UCSD-AML1 (cell line): ENCODE results near the gene TRAIP.
"Not testable (repeated sequence)": the region's sequence is repeated elsewhere in the genome, so short reads cannot be mapped to it uniquely, and the experiment has no call there.

Source experiments
- DNase-seq: peaks from one replicate; lab custom pipeline; 2025; ENCODE audit not compliant: unreplicated experiment; lab: John Stamatoyannopoulos, UW

The TRAIP gene

GRCh38 chr3:49792371-49793150 is 63.8 kb downstream of the TRAIP start:
- no peak for DNase-seq

GRCh38 chr3:49791571-49791970 is 64.8 kb downstream of the TRAIP start:
- no peak for DNase-seq

- DNase-seq: no peak
Measured at GRCh38 chr3:49790626-49791411, 65.5 kb downstream of the TRAIP start.

- no peak for DNase-seq
Measured at GRCh38 chr3:49788056-49788455, 68.3 kb downstream of the TRAIP start.

- no peak for DNase-seq
Measured at GRCh38 chr3:49787536-49787935, 68.8 kb downstream of the TRAIP start.

- DNase-seq: no peak
Measured at GRCh38 chr3:49787182-49787464, 69.2 kb downstream of the TRAIP start.

- DNase-seq: peak; percentile 99
Measured at GRCh38 chr3:49786357-49787181, 69.8 kb downstream of the TRAIP start, which contains the start of gene IP6K1. TSS of gene IP6K1 (minus strand) at chr3:49786542. CDS start at chr3:49748040, 38,502 bp downstream.

GRCh38 chr3:49785565-49786356 is 70.6 kb downstream of the TRAIP start:
- DNase-seq: peak; percentile 63

- DNase-seq: not testable (repeated sequence)
Measured at GRCh38 chr3:49782277-49782676, 74.1 kb downstream of the TRAIP start.

- no peak for DNase-seq
Measured at GRCh38 chr3:49781415-49782199, 74.8 kb downstream of the TRAIP start.

- not testable (repeated sequence) for DNase-seq
Measured at GRCh38 chr3:49780975-49781365, 75.4 kb downstream of the TRAIP start.

GRCh38 chr3:49780080-49780974 is 76.0 kb downstream of the TRAIP start:
- no peak for DNase-seq

GRCh38 chr3:49779358-49780079 is 76.8 kb downstream of the TRAIP start:
- no peak for DNase-seq
